HFFc6 (cell line): ENCODE measurements around the gene NOC4L. TPM values are rescaled to one million over a fixed set of nuclear protein-coding genes. Genes with fewer than 3 reads are reported as not detected.
"Not testable (repeated sequence)": the region's sequence is repeated elsewhere in the genome, so short reads cannot be mapped to it uniquely, and the experiment has no call there.

Source experiments
- DNase-seq: peaks from one replicate; pipeline ENCODE4 v3.0.0-alpha.2; 2018
- H3K27ac Mint-ChIP-seq: 2 replicates; pipeline ENCODE4 v1.8.0; 2020; ENCODE audit warnings: mild to moderate bottlenecking, mixed read lengths
- H3K27me3 Mint-ChIP-seq: 2 replicates; pipeline ENCODE4 v1.8.0; 2021; ENCODE audit warnings: mild to moderate bottlenecking, moderate library complexity, mixed read lengths; ENCODE audit not compliant: insufficient read depth
- H3K36me3 Mint-ChIP-seq: 2 replicates; pipeline ENCODE4 v1.8.0; 2021; ENCODE audit warnings: low read depth, mixed read lengths
- H3K4me1 Mint-ChIP-seq: 2 replicates; pipeline ENCODE4 v1.8.0; 2020; ENCODE audit warnings: low read depth, mixed read lengths
- H3K4me3 Mint-ChIP-seq: 2 replicates; pipeline ENCODE4 v1.8.0; 2020; ENCODE audit warnings: mild to moderate bottlenecking, moderate library complexity, mixed read lengths
- H3K9me3 Mint-ChIP-seq: 2 replicates; pipeline ENCODE4 v1.8.0; 2020; ENCODE audit warnings: mild to moderate bottlenecking, mixed read lengths
- CTCF ChIP-seq: fragments of 200-600 bp; sonication (generic); IDR thresholded peaks from 2 replicates; pipeline ENCODE4 v1.5.0; 2021; ENCODE audit warnings: antibody characterized with exemption, mild to moderate bottlenecking
- total RNA-seq, 6 experiments: library from RNA; stranded (reverse); fragmentation: NEBNext Ultra II Directional; extraction: Animal tissue kit (Norgen Biotek cat#: 25700); gene quantifications; 2 replicates in 1 of 6; 3 replicates in 5 of 6; pipeline ENCODE4 v1.2.3, GENCODE V29; 2021

Gene NOC4L
- total RNA-seq, 6 experiments from 2014 or later: 25.8 to 33.5 (median 31.3) TPM

- H3K36me3 Mint-ChIP-seq: peaks cover 21% of the 10 kb centered on the region
- no peak for TF ChIP-seq CTCF
- peaks cover 10% of the 10 kb centered on the region; the same call in 1 of the 2 replicates for H3K4me1 Mint-ChIP-seq
- DNase-seq: no peak
- no peaks in the 10 kb centered on the region; the same call in 1 of the 2 replicates for H3K27me3 Mint-ChIP-seq
- H3K4me3 Mint-ChIP-seq: no peak overlapping the region
- no peak overlapping the region for H3K27ac Mint-ChIP-seq
- H3K9me3 Mint-ChIP-seq: no peaks in the 10 kb centered on the region
Observed at GRCh38 chr12:132132609-132133430, 11.4 kb upstream of the NOC4L start.

- H3K27me3 Mint-ChIP-seq: peaks cover 2% of the 10 kb centered on the region
- DNase-seq: no peak
- peaks cover 13% of the 10 kb centered on the region; the same call in 1 of the 2 replicates for H3K4me1 Mint-ChIP-seq
- no peaks in the 10 kb centered on the region for H3K9me3 Mint-ChIP-seq
- peaks cover 8% of the 10 kb centered on the region for H3K36me3 Mint-ChIP-seq
- H3K27ac Mint-ChIP-seq: no peak overlapping the region
- no peak overlapping the region for H3K4me3 Mint-ChIP-seq
- TF ChIP-seq CTCF: no peak
Observed at GRCh38 chr12:132133952-132134652, 10.2 kb upstream of the NOC4L start.

GRCh38 chr12:132134653-132135183 lies 9.5 kb upstream of the NOC4L start:
- not testable (repeated sequence) for H3K4me3 Mint-ChIP-seq, H3K9me3 Mint-ChIP-seq, DNase-seq, H3K27ac Mint-ChIP-seq, H3K27me3 Mint-ChIP-seq, H3K36me3 Mint-ChIP-seq
- peaks cover 13% of the 10 kb centered on the region; the same call in 1 of the 2 replicates for H3K4me1 Mint-ChIP-seq

- H3K27ac Mint-ChIP-seq, DNase-seq, H3K4me3 Mint-ChIP-seq, H3K27me3 Mint-ChIP-seq, H3K9me3 Mint-ChIP-seq, H3K36me3 Mint-ChIP-seq: not testable (repeated sequence)
- H3K4me1 Mint-ChIP-seq: peaks cover 13% of the 10 kb centered on the region; the same call in 1 of the 2 replicates
Observed at GRCh38 chr12:132136226-132136625, 8.0 kb upstream of the NOC4L start.

GRCh38 chr12:132137483-132138125 lies 6.7 kb upstream of the NOC4L start:
- H3K27me3 Mint-ChIP-seq: peaks cover 2% of the 10 kb centered on the region

More at GRCh38 chr12:132137483-132138125, 6.7 kb upstream of the NOC4L start:
- no peak for TF ChIP-seq CTCF
- no peak overlapping the region for H3K4me3 Mint-ChIP-seq
- DNase-seq: no peak
- H3K27ac Mint-ChIP-seq: no peak overlapping the region
- H3K9me3 Mint-ChIP-seq: no peaks in the 10 kb centered on the region
- H3K4me1 Mint-ChIP-seq: peaks cover 17% of the 10 kb centered on the region
- peaks cover 4% of the 10 kb centered on the region; the same call in 1 of the 2 replicates for H3K36me3 Mint-ChIP-seq
